Ishikawa (cell line): ENCODE measurements around the gene CGN.

Source experiments
- CEBPB ChIP-seq: IDR thresholded peaks from 2 replicates; pipeline ENCODE4 v1.6.1; 2012
- CREB1 ChIP-seq: IDR thresholded peaks from 2 replicates; pipeline ENCODE4 v1.6.1; 2012; ENCODE audit warnings: low read depth
- EGR1 ChIP-seq: IDR thresholded peaks from 2 replicates; pipeline ENCODE4 v1.6.1; 2012
- EP300 ChIP-seq: IDR thresholded peaks from 2 replicates; pipeline ENCODE4 v1.6.1; 2012; ENCODE audit warnings: borderline replicate concordance
- FOXM1 ChIP-seq: IDR thresholded peaks from 2 replicates; pipeline ENCODE4 v1.6.1; 2012; ENCODE audit warnings: low read depth, borderline replicate concordance
- NFIC ChIP-seq: IDR thresholded peaks from 2 replicates; pipeline ENCODE4 v1.6.1; 2012
- RAD21 ChIP-seq: IDR thresholded peaks from 2 replicates; pipeline ENCODE4 v1.6.1; 2012; ENCODE audit warnings: low read depth
- TAF1 ChIP-seq: IDR thresholded peaks from 2 replicates; pipeline ENCODE4 v1.6.1; 2012; ENCODE audit warnings: low read depth, mild to moderate bottlenecking
- TCF12 ChIP-seq: IDR thresholded peaks from 2 replicates; pipeline ENCODE4 v1.6.1; 2012; ENCODE audit warnings: low read depth
- YY1 ChIP-seq: IDR thresholded peaks from 2 replicates; pipeline ENCODE4 v1.6.1; 2012; ENCODE audit warnings: low read depth
- TF ChIP-seq, protein P1 (sequence below): IDR thresholded peaks from 2 replicates; pipeline ENCODE4 v1.6.1; 2012
- TF ChIP-seq, protein P2 (sequence below): IDR thresholded peaks from 2 replicates; pipeline ENCODE4 v1.6.1; 2012
- TF ChIP-seq, protein P3 (sequence below): IDR thresholded peaks from 2 replicates; pipeline ENCODE4 v1.6.1; 2012; ENCODE audit warnings: low read depth, mild to moderate bottlenecking

DNA sequence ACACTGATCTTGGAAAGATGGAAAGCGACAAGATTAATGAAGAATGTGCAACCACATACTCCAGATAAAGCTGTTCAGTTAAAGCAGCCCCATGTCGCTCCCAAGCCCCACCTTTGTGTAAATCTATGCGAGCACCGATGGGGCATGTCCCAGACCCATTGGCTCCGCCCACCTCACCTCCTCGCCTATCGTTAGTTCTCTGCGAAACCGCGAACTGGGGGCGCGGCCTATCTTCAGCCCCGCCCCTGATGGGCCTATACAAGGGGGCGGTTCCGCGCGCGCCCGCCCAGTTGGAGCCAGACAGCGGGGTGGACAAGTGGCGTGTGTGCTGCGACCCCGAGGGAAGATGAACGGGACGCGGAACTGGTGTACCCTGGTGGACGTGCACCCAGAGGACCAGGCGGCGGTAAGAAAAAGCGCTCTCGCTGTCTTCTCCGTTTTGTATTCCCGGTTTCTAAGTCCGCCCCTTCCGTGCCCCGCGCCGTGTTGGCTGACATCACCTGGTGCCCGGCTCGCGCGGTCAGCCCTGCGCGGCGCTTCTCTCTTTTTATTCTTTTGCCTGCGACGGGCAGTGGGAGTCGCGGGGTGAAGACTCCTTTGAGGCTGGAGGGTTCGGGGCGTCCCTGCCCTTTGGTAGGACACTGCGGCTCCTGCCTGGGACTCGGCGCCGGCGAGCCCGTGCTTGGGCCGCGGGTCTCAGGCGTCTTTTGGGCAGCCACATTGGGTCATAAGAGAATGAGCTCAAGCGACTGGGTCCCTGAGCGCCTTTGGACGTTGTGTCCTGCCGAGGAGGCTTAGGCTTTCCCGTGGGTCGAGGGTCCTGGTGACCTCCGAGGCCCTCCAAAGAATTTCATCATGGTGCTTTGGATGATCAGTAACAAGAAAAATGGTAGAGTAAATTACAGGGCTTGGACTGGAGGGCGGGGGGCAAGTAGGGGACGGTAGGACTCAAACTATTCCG lies 29.1 kb downstream of the CGN start, which contains the start of gene TUFT1:
- TF ChIP-seq FOXM1, result no peak
- TF ChIP-seq, protein P1, sequence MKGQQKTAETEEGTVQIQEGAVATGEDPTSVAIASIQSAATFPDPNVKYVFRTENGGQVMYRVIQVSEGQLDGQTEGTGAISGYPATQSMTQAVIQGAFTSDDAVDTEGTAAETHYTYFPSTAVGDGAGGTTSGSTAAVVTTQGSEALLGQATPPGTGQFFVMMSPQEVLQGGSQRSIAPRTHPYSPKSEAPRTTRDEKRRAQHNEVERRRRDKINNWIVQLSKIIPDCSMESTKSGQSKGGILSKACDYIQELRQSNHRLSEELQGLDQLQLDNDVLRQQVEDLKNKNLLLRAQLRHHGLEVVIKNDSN, result no peak
- no peak for TF ChIP-seq CREB1
- TF ChIP-seq, protein P2, sequence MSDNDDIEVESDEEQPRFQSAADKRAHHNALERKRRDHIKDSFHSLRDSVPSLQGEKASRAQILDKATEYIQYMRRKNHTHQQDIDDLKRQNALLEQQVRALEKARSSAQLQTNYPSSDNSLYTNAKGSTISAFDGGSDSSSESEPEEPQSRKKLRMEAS, result no peak; the same call in 1 of the 2 replicates
- TF ChIP-seq YY1, result no peak
- TF ChIP-seq, protein P3, sequence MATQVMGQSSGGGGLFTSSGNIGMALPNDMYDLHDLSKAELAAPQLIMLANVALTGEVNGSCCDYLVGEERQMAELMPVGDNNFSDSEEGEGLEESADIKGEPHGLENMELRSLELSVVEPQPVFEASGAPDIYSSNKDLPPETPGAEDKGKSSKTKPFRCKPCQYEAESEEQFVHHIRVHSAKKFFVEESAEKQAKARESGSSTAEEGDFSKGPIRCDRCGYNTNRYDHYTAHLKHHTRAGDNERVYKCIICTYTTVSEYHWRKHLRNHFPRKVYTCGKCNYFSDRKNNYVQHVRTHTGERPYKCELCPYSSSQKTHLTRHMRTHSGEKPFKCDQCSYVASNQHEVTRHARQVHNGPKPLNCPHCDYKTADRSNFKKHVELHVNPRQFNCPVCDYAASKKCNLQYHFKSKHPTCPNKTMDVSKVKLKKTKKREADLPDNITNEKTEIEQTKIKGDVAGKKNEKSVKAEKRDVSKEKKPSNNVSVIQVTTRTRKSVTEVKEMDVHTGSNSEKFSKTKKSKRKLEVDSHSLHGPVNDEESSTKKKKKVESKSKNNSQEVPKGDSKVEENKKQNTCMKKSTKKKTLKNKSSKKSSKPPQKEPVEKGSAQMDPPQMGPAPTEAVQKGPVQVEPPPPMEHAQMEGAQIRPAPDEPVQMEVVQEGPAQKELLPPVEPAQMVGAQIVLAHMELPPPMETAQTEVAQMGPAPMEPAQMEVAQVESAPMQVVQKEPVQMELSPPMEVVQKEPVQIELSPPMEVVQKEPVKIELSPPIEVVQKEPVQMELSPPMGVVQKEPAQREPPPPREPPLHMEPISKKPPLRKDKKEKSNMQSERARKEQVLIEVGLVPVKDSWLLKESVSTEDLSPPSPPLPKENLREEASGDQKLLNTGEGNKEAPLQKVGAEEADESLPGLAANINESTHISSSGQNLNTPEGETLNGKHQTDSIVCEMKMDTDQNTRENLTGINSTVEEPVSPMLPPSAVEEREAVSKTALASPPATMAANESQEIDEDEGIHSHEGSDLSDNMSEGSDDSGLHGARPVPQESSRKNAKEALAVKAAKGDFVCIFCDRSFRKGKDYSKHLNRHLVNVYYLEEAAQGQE, result no peak
- TF ChIP-seq NFIC, result peak; percentile 6; the same call in 1 of the 2 replicates
- TF ChIP-seq EGR1, result no peak
- TF ChIP-seq TAF1, result peak; percentile 62
- no peak for TF ChIP-seq RAD21
- no peak for TF ChIP-seq EP300
- TF ChIP-seq TCF12, result no peak
- TF ChIP-seq CEBPB, result no peak
